Trophoblast cell (in vitro differentiated cells and primary cell): ENCODE results near the gene EPHX1.
A peak's percentile ranks its signal among the peaks of the same experiment; 100 is the strongest.

Experiments
- DNase-seq, 2 donors: peaks; one replicate each; pipeline ENCODE4 v3.0.0-alpha.2; 2016
- H2AFZ ChIP-seq: 2 replicates; pipeline ENCODE4 v1.6.1; 2013; ENCODE audit warnings: low read length, moderate library complexity, mild to moderate bottlenecking; ENCODE audit not compliant: insufficient read depth, poor library complexity
- H2AK5ac ChIP-seq: 2 replicates; pipeline ENCODE4 v1.6.1; 2013; ENCODE audit warnings: mild to moderate bottlenecking, low read length
- H2BK120ac ChIP-seq: 2 replicates; pipeline ENCODE4 v1.6.1; 2013; ENCODE audit warnings: low read length, mild to moderate bottlenecking, moderate library complexity; ENCODE audit not compliant: insufficient read depth, poor library complexity
- H2BK12ac ChIP-seq: 2 replicates; pipeline ENCODE4 v1.6.1; 2013; ENCODE audit warnings: mild to moderate bottlenecking, low read length, moderate library complexity
- H2BK5ac ChIP-seq: 2 replicates; pipeline ENCODE4 v1.6.1; 2013; ENCODE audit warnings: low read length, low read depth, moderate library complexity, mild to moderate bottlenecking; ENCODE audit not compliant: poor library complexity
- H3K14ac ChIP-seq: 2 replicates; pipeline ENCODE4 v1.6.1; 2013; ENCODE audit warnings: mild to moderate bottlenecking, low read length
- H3K18ac ChIP-seq: 2 replicates; pipeline ENCODE4 v1.6.1; 2013; ENCODE audit warnings: mild to moderate bottlenecking, low read length
- H3K23ac ChIP-seq: 2 replicates; pipeline ENCODE4 v1.6.1; 2013; ENCODE audit warnings: low read length
- H3K27ac ChIP-seq: 2 replicates; pipeline ENCODE4 v1.5.1; 2013; ENCODE audit warnings: low read depth, mild to moderate bottlenecking, inconsistent platforms, low read length, moderate library complexity
- H3K27me3 ChIP-seq: 2 replicates; pipeline ENCODE4 v1.6.1; 2013; ENCODE audit warnings: inconsistent platforms, mild to moderate bottlenecking, low read length, moderate library complexity; ENCODE audit not compliant: insufficient read depth
- H3K36me3 ChIP-seq, 2 experiments: 1 replicate in 1 of 2; 2 replicates in 1 of 2; pipeline ENCODE4 v1.6.1; 2013; ENCODE audit warnings: low read length in 2 of 2, mild to moderate bottlenecking in 2 of 2, moderate library complexity in 1 of 2; ENCODE audit not compliant: insufficient read depth in 2 of 2, control insufficient read depth in 1 of 2
- H3K4ac ChIP-seq: 2 replicates; pipeline ENCODE4 v1.6.1; 2013; ENCODE audit warnings: low read depth, mild to moderate bottlenecking, low read length, moderate library complexity
- H3K4me1 ChIP-seq, 2 experiments: 1 replicate in 1 of 2; 2 replicates in 1 of 2; pipeline ENCODE4 v1.6.1; 2013; ENCODE audit warnings: low read length in 2 of 2, mild to moderate bottlenecking in 2 of 2, moderate library complexity in 1 of 2; ENCODE audit not compliant: insufficient read depth in 2 of 2, control insufficient read depth in 1 of 2
- H3K4me2 ChIP-seq: 2 replicates; pipeline ENCODE4 v1.6.1; 2013; ENCODE audit warnings: inconsistent platforms, mild to moderate bottlenecking, low read length, moderate library complexity
- H3K4me3 ChIP-seq: 2 replicates; pipeline ENCODE4 v1.5.1; 2013; ENCODE audit warnings: mild to moderate bottlenecking, low read depth, low read length, inconsistent platforms
- H3K79me1 ChIP-seq: one replicate; pipeline ENCODE4 v1.6.1; 2013; ENCODE audit warnings: low read length
- H3K79me2 ChIP-seq: 2 replicates; pipeline ENCODE4 v1.6.1; 2013; ENCODE audit warnings: low read length, mild to moderate bottlenecking; ENCODE audit not compliant: control insufficient read depth, insufficient read depth, poor library complexity
- H3K9ac ChIP-seq: 2 replicates; pipeline ENCODE4 v1.6.1; 2013; ENCODE audit warnings: mild to moderate bottlenecking, low read length
- H3K9me3 ChIP-seq: 2 replicates; pipeline ENCODE4 v1.6.1; 2013; ENCODE audit warnings: low read depth, mild to moderate bottlenecking, control low read depth, inconsistent platforms, low read length; ENCODE audit not compliant: insufficient read depth
- H4K12ac ChIP-seq: 2 replicates; pipeline ENCODE4 v1.6.1; 2013; ENCODE audit warnings: low read depth, mild to moderate bottlenecking, low read length, moderate library complexity
- H4K8ac ChIP-seq: 2 replicates; pipeline ENCODE4 v1.6.1; 2013; ENCODE audit warnings: low read depth, mild to moderate bottlenecking, low read length, moderate library complexity
- H4K91ac ChIP-seq: one replicate; pipeline ENCODE4 v1.6.1; 2013; ENCODE audit warnings: low read depth, mild to moderate bottlenecking, low read length, moderate library complexity
- WGBS: extraction: QIAGEN DNeasy Blood & Tissue Kit; methylation state at CpG from one replicate; pipeline ENCODE4 v1.1.7; 2013; ENCODE audit warnings: missing lambda C conversion rate; ENCODE audit not compliant: insufficient read length, insufficient coverage; ENCODE audit errors: extremely low coverage; 5-methylcytosine and 5-hydroxymethylcytosine counted together

Gene EPHX1

DNA sequence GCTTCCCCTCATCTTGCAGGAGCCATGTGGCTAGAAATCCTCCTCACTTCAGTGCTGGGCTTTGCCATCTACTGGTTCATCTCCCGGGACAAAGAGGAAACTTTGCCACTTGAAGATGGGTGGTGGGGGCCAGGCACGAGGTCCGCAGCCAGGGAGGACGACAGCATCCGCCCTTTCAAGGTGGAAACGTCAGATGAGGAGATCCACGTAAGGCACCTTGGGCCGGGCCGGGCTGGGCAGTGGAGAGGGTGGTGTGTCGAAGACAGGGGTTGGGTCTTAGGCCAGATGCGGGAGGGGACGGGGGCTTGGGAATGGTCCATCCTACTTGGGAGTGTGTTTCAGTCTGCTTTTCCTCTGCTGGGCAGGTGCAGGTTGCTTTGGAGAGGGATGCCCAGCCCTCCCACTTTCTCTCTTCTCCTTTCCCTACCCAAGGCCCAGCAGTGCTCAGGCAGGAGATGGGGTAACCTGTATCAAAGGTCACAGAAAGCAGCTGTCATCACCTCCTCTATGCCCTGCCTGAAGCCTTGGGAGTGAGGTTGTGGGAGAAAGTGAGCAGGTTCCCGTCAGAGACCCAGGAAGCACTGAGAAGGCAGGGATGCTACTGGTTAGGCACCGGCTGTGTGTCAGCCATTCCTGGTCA is 18.9 kb downstream of the EPHX1 start:
- no peaks in the 10 kb centered on the region for H3K79me1 ChIP-seq
- no peak overlapping the region for H2BK120ac ChIP-seq
- H2AFZ ChIP-seq, result no peak overlapping the region
- no peak overlapping the region for H2BK5ac ChIP-seq
- no peak overlapping the region for H3K23ac ChIP-seq
- peak overlapping the region; percentile 40 for H4K12ac ChIP-seq
- H3K36me3 ChIP-seq, result peaks cover 8 to 13% of the 10 kb centered on the region in 2 experiments
- H4K91ac ChIP-seq, result no peak overlapping the region
- no peak overlapping the region for H3K4ac ChIP-seq
- H3K4me3 ChIP-seq, result no peak overlapping the region
- WGBS, result no CpG with 5 or more reads among the region's 14 CpGs
- H4K8ac ChIP-seq, result no peak overlapping the region
- DNase-seq, result no peak
- H3K79me2 ChIP-seq, result no peaks in the 10 kb centered on the region
- no peak overlapping the region for H3K18ac ChIP-seq
- no peak overlapping the region for H3K14ac ChIP-seq
- no peak overlapping the region for H3K9ac ChIP-seq
- H3K9me3 ChIP-seq, result no peaks in the 10 kb centered on the region
- no peak overlapping the region for H3K27ac ChIP-seq
- H3K4me2 ChIP-seq, result no peak overlapping the region
- no peaks in the 10 kb centered on the region for H3K27me3 ChIP-seq
- H2AK5ac ChIP-seq, result no peak overlapping the region
- H2BK12ac ChIP-seq, result no peak overlapping the region
- H3K4me1 ChIP-seq, result peaks cover 0 to 2% of the 10 kb centered on the region in 2 experiments

DNA sequence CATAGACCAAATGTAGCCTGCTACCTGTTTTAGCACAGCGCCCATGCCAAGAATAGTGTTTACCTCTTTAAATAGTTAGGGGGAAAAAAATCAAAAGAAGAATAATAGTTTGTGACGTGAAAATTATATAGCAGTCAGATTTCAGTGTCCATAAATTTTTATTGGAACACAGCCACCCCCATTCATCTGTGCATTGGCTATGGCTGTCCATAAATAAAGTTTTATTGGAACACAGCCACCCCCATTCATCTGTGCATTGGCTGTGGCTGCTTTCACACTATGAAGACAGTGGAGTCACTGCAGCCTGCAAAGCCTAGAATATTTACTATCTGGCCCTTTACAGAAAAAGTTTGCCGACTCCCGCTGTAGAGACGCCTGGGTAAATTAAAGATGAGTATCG is 20.9 kb downstream of the EPHX1 start:
- Histone ChIP-seq H2BK12ac (no peak overlapping the region), H4K8ac (no peak overlapping the region), H4K12ac (no peak overlapping the region), H3K27ac (no peak overlapping the region), H3K14ac (no peak overlapping the region), H3K4me1 (peaks cover 0 to 2% of the 10 kb centered on the region in 2 experiments), H2BK120ac (no peak overlapping the region), H3K23ac (no peak overlapping the region), H3K4me3 (no peak overlapping the region), H3K79me2 (no peaks in the 10 kb centered on the region), H2AFZ (no peak overlapping the region), H3K9me3 (no peaks in the 10 kb centered on the region), H3K27me3 (no peaks in the 10 kb centered on the region), H2BK5ac (no peak overlapping the region), H3K18ac (no peak overlapping the region), H3K36me3 (peaks cover 8 to 17% of the 10 kb centered on the region in 2 experiments), H3K4ac (no peak overlapping the region), H3K4me2 (no peak overlapping the region), H3K79me1 (no peaks in the 10 kb centered on the region), H4K91ac (no peak overlapping the region), H3K9ac (no peak overlapping the region), H2AK5ac (no peak overlapping the region)
- no peak for DNase-seq
- WGBS, result no CpG with 5 or more reads among the region's 6 CpGs

DNA sequence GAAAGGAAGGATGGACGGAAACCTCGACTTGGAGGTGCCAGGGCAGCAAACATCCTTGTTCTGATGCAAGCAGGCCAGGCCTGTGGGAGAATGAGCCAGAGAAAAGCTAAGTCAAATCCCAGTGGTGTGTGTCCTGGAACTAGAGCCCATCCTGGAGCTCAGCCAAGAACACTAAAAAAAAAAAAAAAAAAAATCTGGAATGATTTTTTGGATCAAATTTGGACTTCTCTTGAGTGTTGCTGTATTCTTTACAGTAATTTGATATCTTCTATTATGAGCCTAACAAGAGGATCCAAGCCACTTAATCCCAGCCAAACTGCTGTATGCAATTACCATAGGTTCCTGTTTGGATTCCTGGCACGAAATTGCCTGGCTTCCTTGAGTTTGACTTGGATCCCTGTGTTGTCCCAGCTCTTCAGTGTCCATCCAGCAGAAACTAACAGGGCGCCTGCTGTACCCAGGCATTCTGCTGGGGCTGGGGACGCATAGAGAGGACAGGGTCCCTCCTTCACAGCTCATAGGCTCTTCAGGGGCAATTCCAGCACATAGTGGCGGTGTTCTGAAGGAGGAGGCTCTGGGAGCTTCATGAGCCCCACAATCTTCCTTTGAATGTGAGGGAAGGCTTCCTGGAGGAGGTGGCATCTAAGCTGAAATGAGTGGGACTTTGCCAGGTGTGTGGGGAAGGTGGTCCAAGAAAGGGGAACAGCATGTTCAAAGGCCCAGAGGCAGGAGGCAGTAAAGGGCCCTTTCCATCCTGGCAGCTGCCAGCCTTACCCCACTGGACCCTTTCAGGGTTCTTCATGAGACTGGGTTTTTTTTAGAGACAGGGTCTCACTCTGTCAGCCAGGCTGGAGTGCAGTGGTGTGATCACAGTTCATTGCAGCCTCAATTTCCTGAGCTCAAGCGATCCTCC is 24.7 kb downstream of the EPHX1 start:
- Histone ChIP-seq H3K4me2 (no peak overlapping the region), H2BK5ac (no peak overlapping the region), H2AK5ac (no peak overlapping the region), H3K27me3 (no peaks in the 10 kb centered on the region), H3K4me3 (no peak overlapping the region), H3K9ac (no peak overlapping the region), H3K9me3 (peaks cover under 1% of the 10 kb centered on the region), H4K12ac (no peak overlapping the region), H3K4me1 (no peaks in the 10 kb centered on the region), H4K8ac (no peak overlapping the region), H2BK12ac (no peak overlapping the region), H2AFZ (no peak overlapping the region), H2BK120ac (no peak overlapping the region), H3K23ac (no peak overlapping the region), H3K18ac (no peak overlapping the region), H3K79me2 (no peaks in the 10 kb centered on the region), H3K79me1 (no peaks in the 10 kb centered on the region), H3K36me3 (peaks cover 21 to 29% of the 10 kb centered on the region in 2 experiments), H4K91ac (no peak overlapping the region), H3K14ac (no peak overlapping the region), H3K27ac (no peak overlapping the region), H3K4ac (no peak overlapping the region)
- no peak for DNase-seq
- no CpG with 5 or more reads among the region's 7 CpGs for WGBS

DNA sequence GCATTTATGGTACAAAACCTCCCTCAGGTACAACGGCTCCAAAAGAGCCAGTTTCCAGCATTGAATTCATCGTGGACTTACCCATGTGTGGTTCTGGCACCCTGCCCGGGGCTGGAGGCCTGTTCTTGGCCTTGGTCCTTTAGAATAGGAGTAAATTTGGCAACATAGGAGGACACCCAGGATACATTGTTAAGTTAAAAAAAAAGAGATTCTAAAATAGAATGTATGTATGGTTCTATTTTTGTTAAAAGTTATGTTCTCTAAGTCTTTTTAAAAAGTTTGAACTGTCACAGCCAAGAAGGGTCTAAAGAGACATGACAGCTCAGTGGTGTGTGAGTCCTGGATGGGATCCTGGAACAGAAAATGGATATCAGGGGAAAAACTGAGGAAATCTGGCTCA is 25.9 kb downstream of the EPHX1 start:
- Histone ChIP-seq H3K9ac (no peak overlapping the region), H2BK12ac (no peak overlapping the region), H2BK5ac (no peak overlapping the region), H4K8ac (no peak overlapping the region), H3K9me3 (peaks cover 1% of the 10 kb centered on the region), H2BK120ac (no peak overlapping the region), H4K12ac (no peak overlapping the region), H3K18ac (no peak overlapping the region), H3K79me1 (no peaks in the 10 kb centered on the region), H2AK5ac (no peak overlapping the region), H3K27ac (no peak overlapping the region), H2AFZ (no peak overlapping the region), H3K4me3 (no peak overlapping the region), H4K91ac (no peak overlapping the region), H3K4ac (no peak overlapping the region), H3K27me3 (no peaks in the 10 kb centered on the region), H3K14ac (no peak overlapping the region), H3K79me2 (no peaks in the 10 kb centered on the region), H3K23ac (no peak overlapping the region), H3K36me3 (peaks cover 24 to 32% of the 10 kb centered on the region in 2 experiments), H3K4me2 (no peak overlapping the region), H3K4me1 (no peaks in the 10 kb centered on the region)
- no peak for DNase-seq
- no CpG with 5 or more reads among the region's 3 CpGs for WGBS
